Spleen (tissue), 11 donors: Measurements from ENCODE around the gene ANGEL2. TPM values are rescaled to one million over a fixed set of nuclear protein-coding genes. Genes with fewer than 3 reads are reported as not detected.

Experiments
- DNase-seq: peaks from one replicate; pipeline ENCODE4 v3.0.0-alpha.2; 2020
- H3K27ac ChIP-seq, 8 donors: fragments of 200-600 bp; sonication (generic) in 7 of 8; 1 replicate in 4 of 8; 2 replicates in 4 of 8; pipeline versions ENCODE4 v1.5.0 to v1.8.0; 2016 to 2021; ENCODE audit warnings: inconsistent platforms in 4 of 8, mild to moderate bottlenecking in 4 of 8, moderate library complexity in 1 of 8
- H3K27me3 ChIP-seq, 7 donors: fragments of 200-600 bp; sonication (generic) in 6 of 7; replicated peaks in 1 of 7; 1 replicate in 4 of 7; 2 replicates in 3 of 7; pipeline versions ENCODE4 v1.5.0 to v1.8.0; 2016 to 2021; ENCODE audit warnings: inconsistent platforms in 3 of 7, mild to moderate bottlenecking in 1 of 7
- H3K36me3 ChIP-seq, 6 donors: fragments of 200-600 bp; sonication (generic) in 5 of 6; 1 replicate in 4 of 6; 2 replicates in 2 of 6; pipeline versions ENCODE4 v1.5.0 to v1.8.0; 2016 to 2021; ENCODE audit warnings: inconsistent platforms in 2 of 6
- H3K4me1 ChIP-seq, 6 donors: fragments of 200-600 bp; sonication (generic) in 5 of 6; 1 replicate in 3 of 6; 2 replicates in 3 of 6; pipeline versions ENCODE4 v1.5.0 to v1.8.0; 2016 to 2021; ENCODE audit warnings: inconsistent platforms in 3 of 6
- H3K4me3 ChIP-seq, 8 donors: fragments of 200-600 bp; sonication (generic) in 7 of 8; 1 replicate in 4 of 8; 2 replicates in 4 of 8; pipeline versions ENCODE4 v1.5.0 to v1.8.0; 2016 to 2021; ENCODE audit warnings: inconsistent platforms in 4 of 8, mild to moderate bottlenecking in 4 of 8, moderate library complexity in 2 of 8
- H3K9me3 ChIP-seq, 8 donors: fragments of 200-600 bp; sonication (generic) in 7 of 8; 1 replicate in 4 of 8; 2 replicates in 4 of 8; pipeline versions ENCODE4 v1.5.0 to v1.8.0; 2016 to 2021; ENCODE audit warnings: inconsistent platforms in 4 of 8
- CTCF ChIP-seq, 11 experiments: fragments of 200-600 bp in 7 of 11; fragments of 450-650 bp in 4 of 11; sonication (generic) in 4 of 11; IDR thresholded peaks in 8 of 11; conservative IDR thresholded peaks in 3 of 11; 1 replicate in 7 of 11; 2 replicates in 4 of 11; pipeline versions ENCODE4 v1.4.0 to v1.8.0; 2016 to 2021; ENCODE audit warnings: antibody characterized with exemption in 11 of 11, inconsistent platforms in 4 of 11, mild to moderate bottlenecking in 1 of 11
- POLR2A ChIP-seq, 3 donors: fragments of 450-650 bp; IDR thresholded peaks; one replicate each; pipeline ENCODE4 v1.5.1; 2017; ENCODE audit warnings: antibody characterized with exemption in 3 of 3, mild to moderate bottlenecking in 1 of 3
- POLR2AphosphoS5 ChIP-seq, 3 donors: sonication (generic); formaldehyde crosslinking; IDR thresholded peaks; one replicate each; pipeline ENCODE4 v1.5.1; 2017; ENCODE audit warnings: antibody characterized with exemption in 3 of 3
- WGBS, 5 donors: extraction: QIAGEN DNeasy Blood & Tissue Kit in 3 of 5; methylation state at CpG; one replicate each; pipeline versions ENCODE4 v1.1.5 to v1.1.7; 2013 to 2018; 5-methylcytosine and 5-hydroxymethylcytosine counted together
- intact Hi-C: fragments of 100-400 bp; cut with DNase I; formaldehyde crosslinking; loops from one replicate; pipeline ENCODE4 v1.15.0; 2023; ENCODE audit warnings: low total_unique reads
- polyA plus RNA-seq, 3 donors: library from polyadenylated mRNA; stranded (reverse); fragments of 200-250 nt; gene quantifications; one replicate each; pipeline ENCODE4 v1.2.1, GENCODE V29; 2013
- total RNA-seq, 7 donors: library from RNA; depleted of rRNA in 3 of 7; stranded (reverse); fragments of >200 nt in 3 of 7; fragmentation: NEBNext Ultra II Directional in 4 of 7; extraction: Animal tissue kit (Norgen Biotek cat#: 25700) in 4 of 7; gene quantifications; one replicate each; pipeline versions ENCODE4 v1.1.0 to v1.2.1, GENCODE V29; 2016 to 2021
- donor health status: healthy with polysubstance abuse.
- donor health status: DM: no; HTN: no; CAD: no; lungs with moderate emphysema.
- donor health status: DM: no; HTN: no; CAD: no.
- donor health status: Bipolar disorder and iron deficiency.
- donor health status: healthy.
- donor health status: DM: no; HTN: no; CAD: no.
- donor health status: DM: yes; HTN: yes; CAD: no.

The ANGEL2 gene
- total and polyA plus RNA-seq, 10 donors, result 18.3 to 96.8 (median 50.9) TPM

DNA sequence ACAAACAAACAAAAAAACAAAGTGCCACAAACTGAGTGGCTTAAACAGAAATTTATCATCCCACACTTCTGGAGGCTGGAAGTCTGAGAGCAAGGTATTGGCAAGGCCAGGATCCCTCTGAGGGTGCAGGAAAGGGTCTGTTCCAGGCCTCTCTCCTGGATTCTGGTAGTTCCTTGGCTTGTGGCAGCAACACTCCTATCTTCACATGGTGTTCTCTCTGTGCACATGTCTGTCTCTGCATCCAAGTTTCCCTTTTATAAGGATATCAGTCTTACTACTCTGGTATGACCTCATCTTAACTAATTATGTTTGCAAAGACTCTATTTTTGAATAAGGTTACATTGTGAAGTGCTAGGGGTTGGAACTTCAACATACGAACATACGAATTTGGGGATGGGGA lies 70.6 kb downstream of the ANGEL2 start:
- Histone ChIP-seq H3K27me3 (peaks cover 0 to 10% (median 0%) of the 10 kb centered on the region in 7 donors), H3K4me3 (no peak overlapping the region), H3K9me3 (peaks cover 0 to 13% (median 9%) of the 10 kb centered on the region in 8 donors), H3K36me3 (no peaks in the 10 kb centered on the region), H3K27ac (no peak overlapping the region), H3K4me1 (peaks cover 0 to 24% (median 5%) of the 10 kb centered on the region in 6 donors)
- TF ChIP-seq POLR2AphosphoS5 (IDR thresholded peaks at IDR 0.05) (no peak), POLR2A (IDR thresholded peaks at IDR 0.05) (no peak), CTCF (IDR thresholded peaks at IDR 0.05 in 8 of 11, conservative IDR thresholded peaks at IDR 0.05 in 3 of 11) (no peak)
- intact Hi-C loops, result no loop called here
- WGBS, 5 donors, result 87 to 96% (median 92%) methylated on average over 2 of the region's 2 CpGs
- DNase-seq, result no peak

DNA sequence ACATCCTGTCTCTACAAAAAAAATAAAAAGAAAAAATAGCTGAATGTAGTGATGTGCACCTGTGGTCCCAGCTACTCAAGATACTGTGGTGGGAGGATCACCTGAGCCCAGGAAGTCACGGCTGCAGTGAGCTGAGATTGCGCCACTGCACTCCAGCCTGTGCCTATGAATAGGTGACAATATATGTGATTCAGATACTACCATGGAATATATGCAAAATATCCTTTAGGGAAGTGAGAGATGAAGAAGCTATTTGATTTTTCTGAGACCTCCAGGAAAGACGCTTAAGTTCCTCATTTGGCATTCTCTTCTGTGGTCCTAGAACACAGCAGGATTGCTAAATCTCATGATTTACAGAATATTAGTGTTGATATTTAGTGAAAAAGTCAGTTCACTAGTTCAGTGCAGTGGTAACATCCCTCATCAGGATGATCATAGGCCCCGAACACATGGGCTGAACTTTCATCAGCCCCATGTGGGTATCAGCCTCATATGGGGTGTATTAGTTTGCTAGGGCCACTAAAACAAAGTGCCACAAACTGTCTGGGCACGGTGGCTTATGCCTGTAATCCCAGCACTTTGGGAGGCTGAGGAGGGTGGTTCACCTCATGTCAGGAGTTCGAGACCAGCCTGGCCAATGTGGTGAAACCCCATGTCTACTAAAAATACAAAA lies 71.3 kb downstream of the ANGEL2 start:
- 61 to 74% (median 66%) methylated on average over 6 of the region's 6 CpGs for WGBS, 5 donors
- Histone ChIP-seq H3K4me3 (no peak overlapping the region), H3K36me3 (no peaks in the 10 kb centered on the region), H3K27me3 (peaks cover 0 to 3% (median 0%) of the 10 kb centered on the region in 7 donors), H3K4me1 (peaks cover 0 to 19% (median 2%) of the 10 kb centered on the region in 6 donors), H3K9me3 (peaks cover 0 to 18% (median 10%) of the 10 kb centered on the region in 8 donors), H3K27ac (no peak overlapping the region)
- no peak for DNase-seq
- TF ChIP-seq POLR2AphosphoS5 (IDR thresholded peaks at IDR 0.05) (no peak), CTCF (IDR thresholded peaks at IDR 0.05 in 8 of 11, conservative IDR thresholded peaks at IDR 0.05 in 3 of 11) (no peak), POLR2A (IDR thresholded peaks at IDR 0.05) (no peak)
- intact Hi-C loops, result no loop called here

DNA sequence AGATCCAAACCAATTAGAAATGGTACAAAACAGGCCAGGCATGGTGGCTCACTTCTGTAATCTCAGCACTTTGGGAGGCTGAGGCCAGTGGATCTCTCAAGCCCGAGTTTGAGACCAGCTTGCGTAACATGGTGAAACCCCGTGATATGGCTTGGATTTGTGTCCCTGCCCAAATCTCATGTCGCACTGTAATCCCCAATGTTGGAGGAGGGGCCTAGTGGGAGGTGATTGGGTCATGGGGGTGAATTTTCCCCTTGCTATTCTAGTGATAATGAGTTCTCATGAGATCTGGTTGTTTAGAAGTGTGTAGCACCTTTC lies 72.3 kb downstream of the ANGEL2 start:
- no peak for TF ChIP-seq CTCF (IDR thresholded peaks at IDR 0.05 in 8 of 11, conservative IDR thresholded peaks at IDR 0.05 in 3 of 11)
- TF ChIP-seq POLR2A (IDR thresholded peaks at IDR 0.05), result no peak
- no peak for TF ChIP-seq POLR2AphosphoS5 (IDR thresholded peaks at IDR 0.05)
- H3K27ac ChIP-seq, result no peak overlapping the region
- peaks cover 0 to 15% (median 10%) of the 10 kb centered on the region in 8 donors for H3K9me3 ChIP-seq
- 77 to 90% (median 82%) methylated on average over 4 of the region's 4 CpGs for WGBS, 5 donors
- DNase-seq, result no peak
- H3K4me3 ChIP-seq, result no peak overlapping the region
- no peaks in the 10 kb centered on the region for H3K27me3 ChIP-seq
- intact Hi-C loops, result no loop called here
- H3K36me3 ChIP-seq, result no peaks in the 10 kb centered on the region
- peaks cover 0 to 19% (median 2%) of the 10 kb centered on the region in 6 donors for H3K4me1 ChIP-seq

GRCh38 chr1:212942679-212943392 lies 72.8 kb downstream of the ANGEL2 start:
- TF ChIP-seq POLR2AphosphoS5 (IDR thresholded peaks at IDR 0.05) (no peak), POLR2A (IDR thresholded peaks at IDR 0.05) (no peak), CTCF (IDR thresholded peaks at IDR 0.05 in 8 of 11, conservative IDR thresholded peaks at IDR 0.05 in 3 of 11) (no peak)
- peaks cover 0 to 19% (median 2%) of the 10 kb centered on the region in 6 donors for H3K4me1 ChIP-seq
- no peaks in the 10 kb centered on the region for H3K36me3 ChIP-seq
- no peaks in the 10 kb centered on the region for H3K27me3 ChIP-seq
- no peak overlapping the region for H3K4me3 ChIP-seq
- peaks cover 0 to 13% (median 10%) of the 10 kb centered on the region in 8 donors for H3K9me3 ChIP-seq
- intact Hi-C loops, result no loop called here
- 80 to 93% (median 89%) methylated on average over 6 of the region's 6 CpGs for WGBS, 5 donors
- no peak for DNase-seq
- no peak overlapping the region for H3K27ac ChIP-seq
